ENCODE results near the gene SNX11. TPM values are rescaled to one million over a fixed set of nuclear protein-coding genes. Genes with fewer than 3 reads are reported as not detected.

SNX11 gene
- total and polyA plus RNA-seq, 9 of the 15 experiments (the other 6 are each of a cell fraction or from before 2014, with no cell fraction given), result 12.4 to 24.0 (median 16.8) TPM

DNA sequence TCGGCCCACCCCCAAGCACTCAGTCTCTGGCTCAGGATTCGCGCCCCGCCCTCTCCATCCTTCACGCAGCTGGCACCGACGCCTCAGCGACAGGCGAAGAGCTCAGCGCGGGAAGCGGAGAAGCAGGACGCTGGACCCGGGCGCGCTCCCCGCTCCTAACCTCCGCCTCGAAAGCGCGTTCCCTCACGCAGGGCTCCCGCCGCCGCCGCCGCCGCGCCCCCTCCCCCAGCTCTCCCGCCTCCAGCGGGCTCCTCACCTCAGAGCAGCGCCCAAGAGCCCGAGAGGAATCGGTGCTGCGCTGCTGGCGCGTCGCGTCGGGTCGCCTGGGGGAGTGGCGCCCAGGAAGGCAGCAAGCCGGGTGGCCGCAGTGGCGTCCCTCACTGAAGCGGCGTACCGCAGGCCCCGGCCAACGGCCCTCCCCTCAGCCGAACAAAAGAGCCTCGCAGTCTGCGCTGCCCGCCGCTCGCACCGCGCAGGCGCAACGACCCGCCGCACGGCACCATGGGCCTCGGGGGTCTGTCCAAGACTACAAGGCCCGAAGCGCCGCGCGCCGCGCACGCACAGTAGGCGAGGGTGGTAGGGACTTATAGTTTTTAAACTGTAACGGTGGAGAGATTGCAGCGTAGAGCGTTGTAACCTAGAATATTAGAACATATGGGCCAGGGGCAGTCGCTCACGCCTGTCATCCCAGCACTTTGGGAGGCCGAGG is 6.4 kb upstream of the SNX11 start, which contains the start of gene CBX1 (continued):
- TF ChIP-seq, protein P1, sequence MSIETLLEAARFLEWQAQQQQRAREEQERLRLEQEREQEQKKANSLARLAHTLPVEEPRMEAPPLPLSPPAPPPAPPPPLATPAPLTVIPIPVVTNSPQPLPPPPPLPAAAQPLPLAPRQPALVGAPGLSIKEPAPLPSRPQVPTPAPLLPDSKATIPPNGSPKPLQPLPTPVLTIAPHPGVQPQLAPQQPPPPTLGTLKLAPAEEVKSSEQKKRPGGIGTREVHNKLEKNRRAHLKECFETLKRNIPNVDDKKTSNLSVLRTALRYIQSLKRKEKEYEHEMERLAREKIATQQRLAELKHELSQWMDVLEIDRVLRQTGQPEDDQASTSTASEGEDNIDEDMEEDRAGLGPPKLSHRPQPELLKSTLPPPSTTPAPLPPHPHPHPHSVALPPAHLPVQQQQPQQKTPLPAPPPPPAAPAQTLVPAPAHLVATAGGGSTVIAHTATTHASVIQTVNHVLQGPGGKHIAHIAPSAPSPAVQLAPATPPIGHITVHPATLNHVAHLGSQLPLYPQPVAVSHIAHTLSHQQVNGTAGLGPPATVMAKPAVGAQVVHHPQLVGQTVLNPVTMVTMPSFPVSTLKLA (conservative IDR thresholded peaks at IDR 0.05), result peak; percentile 34 to 62; a peak in 3 of 4 replicates
- TF ChIP-seq, protein P2, sequence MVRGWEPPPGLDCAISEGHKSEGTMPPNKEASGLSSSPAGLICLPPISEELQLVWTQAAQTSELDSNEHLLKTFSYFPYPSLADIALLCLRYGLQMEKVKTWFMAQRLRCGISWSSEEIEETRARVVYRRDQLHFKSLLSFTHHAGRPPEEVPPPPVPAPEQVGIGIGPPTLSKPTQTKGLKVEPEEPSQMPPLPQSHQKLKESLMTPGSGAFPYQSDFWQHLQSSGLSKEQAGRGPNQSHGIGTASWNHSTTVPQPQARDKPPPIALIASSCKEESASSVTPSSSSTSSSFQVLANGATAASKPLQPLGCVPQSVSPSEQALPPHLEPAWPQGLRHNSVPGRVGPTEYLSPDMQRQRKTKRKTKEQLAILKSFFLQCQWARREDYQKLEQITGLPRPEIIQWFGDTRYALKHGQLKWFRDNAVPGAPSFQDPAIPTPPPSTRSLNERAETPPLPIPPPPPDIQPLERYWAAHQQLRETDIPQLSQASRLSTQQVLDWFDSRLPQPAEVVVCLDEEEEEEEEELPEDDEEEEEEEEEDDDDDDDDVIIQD (CRISPR knock-in tag; IDR thresholded peaks at IDR 0.05), result no peak
- TF ChIP-seq MBD2 (IDR thresholded peaks at IDR 0.05; ENCODE audit: borderline replicate concordance, low read depth) (peak; percentile 30; the same call in 1 of the 2 replicates), CBFB (CRISPR knock-in tag; IDR thresholded peaks at IDR 0.05) (peak; percentile 84; the same call in 1 of the 2 replicates), ETV5 (CRISPR knock-in tag; IDR thresholded peaks at IDR 0.05; ENCODE audit: low read depth) (peak; percentile 32; the same call in 1 of the 2 replicates), HLTF (IDR thresholded peaks at IDR 0.05) (peak; percentile 15; the same call in 1 of the 2 replicates), EHMT2 (IDR thresholded peaks at IDR 0.05) (no peak), ZNF224 (CRISPR knock-in tag; IDR thresholded peaks at IDR 0.05) (no peak), ZNF263 (CRISPR knock-in tag; IDR thresholded peaks at IDR 0.05; ENCODE audit: borderline replicate concordance) (peak; percentile 86), ZNF778 (CRISPR knock-in tag; IDR thresholded peaks at IDR 0.05) (no peak), NRF1 (conservative IDR thresholded peaks at IDR 0.05 in 1 of 2, IDR thresholded peaks at IDR 0.05 in 1 of 2) (peak; percentile 99), JUNB (CRISPR knock-in tag; conservative IDR thresholded peaks at IDR 0.05) (no peak), POLR2A (conservative IDR thresholded peaks at IDR 0.05) (peak; percentile 71), RBBP5 (IDR thresholded peaks at IDR 0.05; ENCODE audit: borderline replicate concordance, insufficient read depth, low read length, poor library complexity, severe bottlenecking) (peak; percentile 48), ZNF696 (CRISPR knock-in tag; conservative IDR thresholded peaks at IDR 0.05) (no peak), SIX5 (IDR thresholded peaks at IDR 0.05; ENCODE audit: borderline replicate concordance in 1 of 2, insufficient read depth in 1 of 2, low read depth in 1 of 2, low read length in 2 of 2) (peak; percentile 65; a peak in 3 of 4 replicates), CBX1 (IDR thresholded peaks at IDR 0.05; ENCODE audit: low read depth) (peak; percentile 92)
- TF ChIP-seq, protein P3, sequence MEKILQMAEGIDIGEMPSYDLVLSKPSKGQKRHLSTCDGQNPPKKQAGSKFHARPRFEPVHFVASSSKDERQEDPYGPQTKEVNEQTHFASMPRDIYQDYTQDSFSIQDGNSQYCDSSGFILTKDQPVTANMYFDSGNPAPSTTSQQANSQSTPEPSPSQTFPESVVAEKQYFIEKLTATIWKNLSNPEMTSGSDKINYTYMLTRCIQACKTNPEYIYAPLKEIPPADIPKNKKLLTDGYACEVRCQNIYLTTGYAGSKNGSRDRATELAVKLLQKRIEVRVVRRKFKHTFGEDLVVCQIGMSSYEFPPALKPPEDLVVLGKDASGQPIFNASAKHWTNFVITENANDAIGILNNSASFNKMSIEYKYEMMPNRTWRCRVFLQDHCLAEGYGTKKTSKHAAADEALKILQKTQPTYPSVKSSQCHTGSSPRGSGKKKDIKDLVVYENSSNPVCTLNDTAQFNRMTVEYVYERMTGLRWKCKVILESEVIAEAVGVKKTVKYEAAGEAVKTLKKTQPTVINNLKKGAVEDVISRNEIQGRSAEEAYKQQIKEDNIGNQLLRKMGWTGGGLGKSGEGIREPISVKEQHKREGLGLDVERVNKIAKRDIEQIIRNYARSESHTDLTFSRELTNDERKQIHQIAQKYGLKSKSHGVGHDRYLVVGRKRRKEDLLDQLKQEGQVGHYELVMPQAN (IDR thresholded peaks at IDR 0.05; ENCODE audit: borderline replicate concordance), result no peak
- TF ChIP-seq, protein P4, sequence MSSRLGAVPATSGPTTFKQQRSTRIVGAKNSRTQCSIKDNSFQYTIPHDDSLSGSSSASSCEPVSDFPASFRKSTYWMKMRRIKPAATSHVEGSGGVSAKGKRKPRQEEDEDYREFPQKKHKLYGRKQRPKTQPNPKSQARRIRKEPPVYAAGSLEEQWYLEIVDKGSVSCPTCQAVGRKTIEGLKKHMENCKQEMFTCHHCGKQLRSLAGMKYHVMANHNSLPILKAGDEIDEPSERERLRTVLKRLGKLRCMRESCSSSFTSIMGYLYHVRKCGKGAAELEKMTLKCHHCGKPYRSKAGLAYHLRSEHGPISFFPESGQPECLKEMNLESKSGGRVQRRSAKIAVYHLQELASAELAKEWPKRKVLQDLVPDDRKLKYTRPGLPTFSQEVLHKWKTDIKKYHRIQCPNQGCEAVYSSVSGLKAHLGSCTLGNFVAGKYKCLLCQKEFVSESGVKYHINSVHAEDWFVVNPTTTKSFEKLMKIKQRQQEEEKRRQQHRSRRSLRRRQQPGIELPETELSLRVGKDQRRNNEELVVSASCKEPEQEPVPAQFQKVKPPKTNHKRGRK (tag; IDR thresholded peaks at IDR 0.05), result no peak

All from K562 (cell line).